Panc1 (cell line): ENCODE results near the gene APOL2.

Experiments
- CTCF ChIP-seq: fragments of 450-650 bp; IDR thresholded peaks from 2 replicates; pipeline ENCODE4 v1.5.1; 2017; ENCODE audit warnings: mild to moderate bottlenecking
- POLR2AphosphoS5 ChIP-seq: IDR thresholded peaks from 2 replicates; pipeline ENCODE4 v1.6.1; 2012; ENCODE audit warnings: mild to moderate bottlenecking, low read depth, low read length, moderate library complexity
- SIN3A ChIP-seq: IDR thresholded peaks from 2 replicates; pipeline ENCODE4 v1.6.1; 2012; ENCODE audit warnings: low read depth, mild to moderate bottlenecking, low read length, moderate library complexity, borderline replicate concordance; ENCODE audit not compliant: insufficient read depth
- TF ChIP-seq, protein P1 (sequence below), 2 experiments: IDR thresholded peaks; 2 replicates each; pipeline ENCODE4 v1.6.1; 2011 to 2012; ENCODE audit warnings: low read depth in 2 of 2, control low read depth in 1 of 2, low read length in 1 of 2, mild to moderate bottlenecking in 1 of 2, moderate library complexity in 1 of 2; ENCODE audit not compliant: insufficient read depth in 1 of 2

DNA sequence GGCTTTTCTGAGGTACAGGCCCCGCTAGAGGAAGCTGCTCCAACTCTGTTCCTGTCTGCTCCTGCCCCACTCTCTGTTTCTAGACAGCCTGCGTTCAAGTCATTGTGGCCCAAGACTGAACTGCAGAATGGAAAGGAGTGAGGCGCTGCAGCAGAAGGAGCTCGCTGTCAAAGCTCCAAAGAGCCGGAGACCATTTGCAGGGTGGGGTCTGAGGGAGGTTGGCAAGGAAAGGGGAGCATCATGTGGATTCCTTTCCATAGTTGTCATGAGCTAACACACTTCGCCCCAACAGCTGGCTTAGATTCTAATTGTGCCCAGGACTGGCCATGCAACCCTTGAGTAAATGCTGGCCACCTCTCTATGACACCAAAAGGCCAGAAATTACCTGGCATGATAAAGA, 56.5 kb downstream of the APOL2 start:
- TF ChIP-seq CTCF, result no peak
- TF ChIP-seq, protein P1, sequence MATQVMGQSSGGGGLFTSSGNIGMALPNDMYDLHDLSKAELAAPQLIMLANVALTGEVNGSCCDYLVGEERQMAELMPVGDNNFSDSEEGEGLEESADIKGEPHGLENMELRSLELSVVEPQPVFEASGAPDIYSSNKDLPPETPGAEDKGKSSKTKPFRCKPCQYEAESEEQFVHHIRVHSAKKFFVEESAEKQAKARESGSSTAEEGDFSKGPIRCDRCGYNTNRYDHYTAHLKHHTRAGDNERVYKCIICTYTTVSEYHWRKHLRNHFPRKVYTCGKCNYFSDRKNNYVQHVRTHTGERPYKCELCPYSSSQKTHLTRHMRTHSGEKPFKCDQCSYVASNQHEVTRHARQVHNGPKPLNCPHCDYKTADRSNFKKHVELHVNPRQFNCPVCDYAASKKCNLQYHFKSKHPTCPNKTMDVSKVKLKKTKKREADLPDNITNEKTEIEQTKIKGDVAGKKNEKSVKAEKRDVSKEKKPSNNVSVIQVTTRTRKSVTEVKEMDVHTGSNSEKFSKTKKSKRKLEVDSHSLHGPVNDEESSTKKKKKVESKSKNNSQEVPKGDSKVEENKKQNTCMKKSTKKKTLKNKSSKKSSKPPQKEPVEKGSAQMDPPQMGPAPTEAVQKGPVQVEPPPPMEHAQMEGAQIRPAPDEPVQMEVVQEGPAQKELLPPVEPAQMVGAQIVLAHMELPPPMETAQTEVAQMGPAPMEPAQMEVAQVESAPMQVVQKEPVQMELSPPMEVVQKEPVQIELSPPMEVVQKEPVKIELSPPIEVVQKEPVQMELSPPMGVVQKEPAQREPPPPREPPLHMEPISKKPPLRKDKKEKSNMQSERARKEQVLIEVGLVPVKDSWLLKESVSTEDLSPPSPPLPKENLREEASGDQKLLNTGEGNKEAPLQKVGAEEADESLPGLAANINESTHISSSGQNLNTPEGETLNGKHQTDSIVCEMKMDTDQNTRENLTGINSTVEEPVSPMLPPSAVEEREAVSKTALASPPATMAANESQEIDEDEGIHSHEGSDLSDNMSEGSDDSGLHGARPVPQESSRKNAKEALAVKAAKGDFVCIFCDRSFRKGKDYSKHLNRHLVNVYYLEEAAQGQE (IDR thresholded peaks at IDR 0.05; ENCODE audit: insufficient read depth in 1 of 2, low read depth in 2 of 2, low read length in 1 of 2), result no peak
- TF ChIP-seq POLR2AphosphoS5, result no peak
- TF ChIP-seq SIN3A, result no peak
